H1 (cell line): Measurements from ENCODE around the gene DESI1. TPM values are rescaled to one million over a fixed set of nuclear protein-coding genes. Genes with fewer than 3 reads are reported as not detected.

Experiments
- ATF2 ChIP-seq: IDR thresholded peaks from 2 replicates; pipeline ENCODE4 v1.6.1; 2012; ENCODE audit warnings: low read length, inconsistent platforms
- CHD1 ChIP-seq: IDR thresholded peaks from 2 replicates; pipeline ENCODE4 v1.6.1; 2012; ENCODE audit warnings: low read depth, low read length, improper control_type of control experiment
- CTBP2 ChIP-seq: IDR thresholded peaks from 2 replicates; pipeline ENCODE4 v1.7.0; 2011; ENCODE audit warnings: borderline replicate concordance, mild to moderate bottlenecking, moderate library complexity, mixed read lengths, low read length; ENCODE audit not compliant: insufficient read depth, insufficient read length
- USF2 ChIP-seq: IDR thresholded peaks from 2 replicates; pipeline ENCODE4 v1.6.1; 2011; ENCODE audit warnings: low read length, improper control_type of control experiment
- polyA plus RNA-seq, 7 experiments: library from polyadenylated mRNA; depleted of rRNA in 3 of 7; stranded (reverse) in 5 of 7; unstranded in 2 of 7; fragments of >200 nt in 5 of 7; fragments of 200-250 nt in 2 of 7; gene quantifications; 1 replicate in 5 of 7; 2 replicates in 1 of 7; 4 replicates in 1 of 7; pipeline versions ENCODE4 v1.2.1 to v1.2.3, GENCODE V29; 2011 to 2013; ENCODE audit warnings: missing spikeins in 2 of 7, mixed read lengths in 2 of 7
- total RNA-seq: library from RNA; stranded (reverse); fragmentation: NEBNext Ultra II Directional; extraction: Animal tissue kit (Norgen Biotek cat#: 25700); gene quantifications from 2 replicates; pipeline ENCODE4 v1.2.1, GENCODE V29; 2021
- TF ChIP-seq, protein P1 (sequence below): fragments of 300-600 bp; sonication (generic); IDR thresholded peaks from 2 replicates; pipeline ENCODE4 v1.7.1; 2012; ENCODE audit warnings: low read length, moderate library complexity, mild to moderate bottlenecking, inconsistent platforms; ENCODE audit not compliant: insufficient replicate concordance

DESI1 gene
- total and polyA plus RNA-seq, 2 of the 8 experiments (the other 6 are each of a cell fraction or from before 2014, with no cell fraction given), result 27.6 to 34.3 TPM

DNA sequence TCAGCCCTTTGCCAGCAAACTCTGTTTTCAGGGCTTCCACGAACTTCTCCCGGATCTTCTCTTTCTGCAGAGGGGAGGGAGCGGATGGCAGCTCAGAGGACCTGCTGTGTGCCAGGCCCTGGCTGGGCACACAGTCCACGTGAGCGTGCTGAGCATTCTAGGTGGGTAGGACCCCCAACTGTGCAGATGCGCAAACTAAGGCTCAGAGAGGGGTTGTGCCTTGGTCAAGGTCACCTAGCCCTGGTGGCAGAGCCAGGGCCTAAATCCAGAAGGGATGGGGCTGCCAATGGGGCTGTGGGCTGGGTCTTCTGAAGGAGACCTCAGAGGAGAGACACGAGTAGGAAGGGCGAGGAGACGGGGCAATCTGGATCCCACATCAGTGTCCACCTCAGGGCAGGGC, 42.0 kb downstream of the DESI1 start (continued):
- TF ChIP-seq, protein P1, sequence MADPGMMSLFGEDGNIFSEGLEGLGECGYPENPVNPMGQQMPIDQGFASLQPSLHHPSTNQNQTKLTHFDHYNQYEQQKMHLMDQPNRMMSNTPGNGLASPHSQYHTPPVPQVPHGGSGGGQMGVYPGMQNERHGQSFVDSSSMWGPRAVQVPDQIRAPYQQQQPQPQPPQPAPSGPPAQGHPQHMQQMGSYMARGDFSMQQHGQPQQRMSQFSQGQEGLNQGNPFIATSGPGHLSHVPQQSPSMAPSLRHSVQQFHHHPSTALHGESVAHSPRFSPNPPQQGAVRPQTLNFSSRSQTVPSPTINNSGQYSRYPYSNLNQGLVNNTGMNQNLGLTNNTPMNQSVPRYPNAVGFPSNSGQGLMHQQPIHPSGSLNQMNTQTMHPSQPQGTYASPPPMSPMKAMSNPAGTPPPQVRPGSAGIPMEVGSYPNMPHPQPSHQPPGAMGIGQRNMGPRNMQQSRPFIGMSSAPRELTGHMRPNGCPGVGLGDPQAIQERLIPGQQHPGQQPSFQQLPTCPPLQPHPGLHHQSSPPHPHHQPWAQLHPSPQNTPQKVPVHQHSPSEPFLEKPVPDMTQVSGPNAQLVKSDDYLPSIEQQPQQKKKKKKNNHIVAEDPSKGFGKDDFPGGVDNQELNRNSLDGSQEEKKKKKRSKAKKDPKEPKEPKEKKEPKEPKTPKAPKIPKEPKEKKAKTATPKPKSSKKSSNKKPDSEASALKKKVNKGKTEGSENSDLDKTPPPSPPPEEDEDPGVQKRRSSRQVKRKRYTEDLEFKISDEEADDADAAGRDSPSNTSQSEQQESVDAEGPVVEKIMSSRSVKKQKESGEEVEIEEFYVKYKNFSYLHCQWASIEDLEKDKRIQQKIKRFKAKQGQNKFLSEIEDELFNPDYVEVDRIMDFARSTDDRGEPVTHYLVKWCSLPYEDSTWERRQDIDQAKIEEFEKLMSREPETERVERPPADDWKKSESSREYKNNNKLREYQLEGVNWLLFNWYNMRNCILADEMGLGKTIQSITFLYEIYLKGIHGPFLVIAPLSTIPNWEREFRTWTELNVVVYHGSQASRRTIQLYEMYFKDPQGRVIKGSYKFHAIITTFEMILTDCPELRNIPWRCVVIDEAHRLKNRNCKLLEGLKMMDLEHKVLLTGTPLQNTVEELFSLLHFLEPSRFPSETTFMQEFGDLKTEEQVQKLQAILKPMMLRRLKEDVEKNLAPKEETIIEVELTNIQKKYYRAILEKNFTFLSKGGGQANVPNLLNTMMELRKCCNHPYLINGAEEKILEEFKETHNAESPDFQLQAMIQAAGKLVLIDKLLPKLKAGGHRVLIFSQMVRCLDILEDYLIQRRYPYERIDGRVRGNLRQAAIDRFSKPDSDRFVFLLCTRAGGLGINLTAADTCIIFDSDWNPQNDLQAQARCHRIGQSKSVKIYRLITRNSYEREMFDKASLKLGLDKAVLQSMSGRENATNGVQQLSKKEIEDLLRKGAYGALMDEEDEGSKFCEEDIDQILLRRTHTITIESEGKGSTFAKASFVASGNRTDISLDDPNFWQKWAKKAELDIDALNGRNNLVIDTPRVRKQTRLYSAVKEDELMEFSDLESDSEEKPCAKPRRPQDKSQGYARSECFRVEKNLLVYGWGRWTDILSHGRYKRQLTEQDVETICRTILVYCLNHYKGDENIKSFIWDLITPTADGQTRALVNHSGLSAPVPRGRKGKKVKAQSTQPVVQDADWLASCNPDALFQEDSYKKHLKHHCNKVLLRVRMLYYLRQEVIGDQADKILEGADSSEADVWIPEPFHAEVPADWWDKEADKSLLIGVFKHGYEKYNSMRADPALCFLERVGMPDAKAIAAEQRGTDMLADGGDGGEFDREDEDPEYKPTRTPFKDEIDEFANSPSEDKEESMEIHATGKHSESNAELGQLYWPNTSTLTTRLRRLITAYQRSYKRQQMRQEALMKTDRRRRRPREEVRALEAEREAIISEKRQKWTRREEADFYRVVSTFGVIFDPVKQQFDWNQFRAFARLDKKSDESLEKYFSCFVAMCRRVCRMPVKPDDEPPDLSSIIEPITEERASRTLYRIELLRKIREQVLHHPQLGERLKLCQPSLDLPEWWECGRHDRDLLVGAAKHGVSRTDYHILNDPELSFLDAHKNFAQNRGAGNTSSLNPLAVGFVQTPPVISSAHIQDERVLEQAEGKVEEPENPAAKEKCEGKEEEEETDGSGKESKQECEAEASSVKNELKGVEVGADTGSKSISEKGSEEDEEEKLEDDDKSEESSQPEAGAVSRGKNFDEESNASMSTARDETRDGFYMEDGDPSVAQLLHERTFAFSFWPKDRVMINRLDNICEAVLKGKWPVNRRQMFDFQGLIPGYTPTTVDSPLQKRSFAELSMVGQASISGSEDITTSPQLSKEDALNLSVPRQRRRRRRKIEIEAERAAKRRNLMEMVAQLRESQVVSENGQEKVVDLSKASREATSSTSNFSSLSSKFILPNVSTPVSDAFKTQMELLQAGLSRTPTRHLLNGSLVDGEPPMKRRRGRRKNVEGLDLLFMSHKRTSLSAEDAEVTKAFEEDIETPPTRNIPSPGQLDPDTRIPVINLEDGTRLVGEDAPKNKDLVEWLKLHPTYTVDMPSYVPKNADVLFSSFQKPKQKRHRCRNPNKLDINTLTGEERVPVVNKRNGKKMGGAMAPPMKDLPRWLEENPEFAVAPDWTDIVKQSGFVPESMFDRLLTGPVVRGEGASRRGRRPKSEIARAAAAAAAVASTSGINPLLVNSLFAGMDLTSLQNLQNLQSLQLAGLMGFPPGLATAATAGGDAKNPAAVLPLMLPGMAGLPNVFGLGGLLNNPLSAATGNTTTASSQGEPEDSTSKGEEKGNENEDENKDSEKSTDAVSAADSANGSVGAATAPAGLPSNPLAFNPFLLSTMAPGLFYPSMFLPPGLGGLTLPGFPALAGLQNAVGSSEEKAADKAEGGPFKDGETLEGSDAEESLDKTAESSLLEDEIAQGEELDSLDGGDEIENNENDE, result no peak
- no peak for TF ChIP-seq ATF2
- no peak for TF ChIP-seq USF2
- TF ChIP-seq CTBP2, result no peak
- TF ChIP-seq CHD1, result no peak
